Measurements from ENCODE around the gene SH2B3. TPM values are rescaled to one million over a fixed set of nuclear protein-coding genes. Genes with fewer than 3 reads are reported as not detected.

Gene SH2B3
- total and polyA plus RNA-seq, 4 experiments from 2014 or later = 4.2 to 28.2 (median 19.8) TPM

DNA sequence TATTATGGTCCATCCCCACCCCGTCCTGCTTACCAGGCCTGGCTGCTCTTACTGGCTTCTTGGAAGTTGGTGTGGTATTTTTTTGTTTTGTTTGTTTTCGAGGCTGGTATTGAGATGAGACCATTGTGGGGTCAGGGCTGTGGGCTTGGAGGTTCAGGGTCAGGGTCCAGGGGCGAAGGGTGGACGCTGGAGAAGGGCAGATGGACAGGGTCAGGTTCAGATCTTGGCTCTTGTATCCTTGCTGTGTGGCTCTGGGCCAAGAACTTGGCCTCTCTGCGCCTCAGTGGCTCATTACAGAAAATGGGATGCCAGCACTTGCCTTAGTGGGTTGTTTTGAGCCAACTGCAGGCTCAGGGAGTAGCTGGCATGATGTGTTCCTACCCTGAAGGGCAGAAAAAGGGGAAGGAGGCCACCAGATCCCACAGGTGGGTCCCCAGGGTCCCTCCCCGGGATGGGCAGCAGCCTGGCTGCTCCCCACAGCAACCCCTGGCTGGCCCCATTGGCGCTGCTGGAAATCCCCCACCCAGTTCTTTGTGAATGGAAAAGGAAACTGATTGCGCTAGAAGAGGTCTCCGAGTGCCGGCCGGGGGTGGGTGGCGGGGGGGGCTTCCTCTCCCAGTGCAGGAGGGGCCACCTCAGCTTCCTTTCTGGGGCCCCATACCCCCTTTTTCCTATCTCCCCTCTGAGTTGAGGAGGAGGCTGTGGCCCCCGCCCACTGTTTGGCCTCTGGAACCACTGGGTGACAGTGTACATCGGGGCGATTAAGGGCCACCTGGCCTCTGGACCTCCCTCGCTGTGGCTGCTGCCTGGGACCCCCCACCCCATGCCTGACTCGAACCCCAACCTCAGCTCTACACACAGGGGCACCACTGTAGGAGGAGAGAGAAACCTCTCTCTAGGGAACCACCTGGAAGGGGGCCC, 25.0 kb downstream of the SH2B3 start:
- peaks cover 0 to 28% of the 10 kb centered on the region in 2 donors for H3K36me3 Mint-ChIP-seq
- H3K9me3 Mint-ChIP-seq = no peaks in the 10 kb centered on the region
- peak overlapping the region; percentile 98 for H3K27ac ChIP-seq (ENCODE audit: low read depth, low read length)
- ChIA-PET CTCF (ENCODE audit: partially characterized antibody) (interaction anchor here (0.9 to 3.4 kb wide), 11 partner anchors 11 to 34 kb away, joined by 3 to 36 read pairs (median 5); partner anchors contain the start of gene SH2B3), POLR2A (ENCODE audit: partially characterized antibody) (interaction anchor here (1.0 to 14.7 kb wide), 6 partner anchors 9 to 34 kb away, joined by 3 to 258 read pairs (median 15); partner anchors contain the start of gene SH2B3)
- peak overlapping the region; percentile 98 to 100 (median 100) for H3K27ac Mint-ChIP-seq
- H3K4me1 ChIP-seq (ENCODE audit: insufficient read depth, low read length) = peaks cover 98% of the 10 kb centered on the region
- H3K4me1 Mint-ChIP-seq = peaks cover 62 to 99% (median 80%) of the 10 kb centered on the region in 4 donors
- H3K4me3 Mint-ChIP-seq = peak overlapping the region; percentile 70 to 92 (median 89)
- intact Hi-C loops (cut with micrococcal nuclease) = loop anchor here (1.0 to 2.0 kb wide), 2 partner anchors 14 to 25 kb away; partner anchors contain the start of gene SH2B3
- peak overlapping the region; percentile 56 to 59 for H3K4me3 ChIP-seq (ENCODE audit: low read length in 2 of 2)
- no peaks in the 10 kb centered on the region for H3K9me3 ChIP-seq (ENCODE audit: control insufficient read depth in 1 of 2, low read length in 2 of 2)
- no peaks in the 10 kb centered on the region for H3K27me3 ChIP-seq (ENCODE audit: insufficient read depth, low read length)
- DNase-seq = peak; percentile 75 to 91 (median 76)
- H3K36me3 ChIP-seq (ENCODE audit: insufficient read depth, low read length) = no peaks in the 10 kb centered on the region
- H3K27me3 Mint-ChIP-seq = no peaks in the 10 kb centered on the region

DNA sequence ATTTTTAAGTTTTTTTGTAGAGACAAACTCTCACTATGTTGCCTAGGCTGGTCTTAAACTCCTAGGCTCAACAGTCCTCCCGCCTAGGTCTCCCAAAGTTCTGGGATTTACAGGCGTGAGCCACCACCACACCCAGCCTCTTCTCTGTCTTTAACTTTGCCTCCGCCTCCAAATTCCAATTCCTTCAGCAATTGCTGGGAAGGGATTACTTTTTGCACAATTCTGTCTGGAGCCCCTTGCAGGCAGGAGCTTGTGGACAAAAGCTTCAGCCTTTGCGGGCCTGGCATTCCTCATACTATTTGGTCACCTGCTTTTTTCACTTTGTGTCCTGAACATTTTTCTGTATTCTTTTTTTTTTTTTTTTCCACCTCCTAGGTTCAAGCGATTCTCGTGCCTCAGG, 26.0 kb downstream of the SH2B3 start:
- no peaks in the 10 kb centered on the region for H3K9me3 Mint-ChIP-seq
- H3K27me3 ChIP-seq (ENCODE audit: insufficient read depth, low read length) = no peaks in the 10 kb centered on the region
- DNase-seq = no peak
- peak overlapping the region; percentile 98 for H3K27ac ChIP-seq (ENCODE audit: low read depth, low read length)
- H3K4me3 ChIP-seq (ENCODE audit: low read length in 2 of 2) = no peak overlapping the region
- H3K4me1 Mint-ChIP-seq = peaks cover 62 to 99% (median 79%) of the 10 kb centered on the region in 4 donors
- H3K27me3 Mint-ChIP-seq = no peaks in the 10 kb centered on the region
- peak overlapping the region; percentile 60 to 92 (median 83) for H3K4me3 Mint-ChIP-seq
- CTCF ChIA-PET (ENCODE audit: partially characterized antibody) = interaction anchor here (0.7 to 3.4 kb wide), 7 partner anchors 11 to 366 kb away, joined by 3 to 36 read pairs (median 5); no protein-coding TSS in a partner anchor
- H3K36me3 Mint-ChIP-seq = peaks cover 0 to 26% of the 10 kb centered on the region in 2 donors
- H3K36me3 ChIP-seq (ENCODE audit: insufficient read depth, low read length) = no peaks in the 10 kb centered on the region
- peak overlapping the region; percentile 98 to 100 (median 99) for H3K27ac Mint-ChIP-seq
- H3K9me3 ChIP-seq (ENCODE audit: control insufficient read depth in 1 of 2, low read length in 2 of 2) = no peaks in the 10 kb centered on the region
- POLR2A ChIA-PET (ENCODE audit: partially characterized antibody) = interaction anchor here (7.9 to 14.7 kb wide), 2 partner anchors 12 to 22 kb away, joined by 107 to 258 read pairs; partner anchors contain the start of gene SH2B3
- intact Hi-C loops (cut with micrococcal nuclease) = loop anchor here (2.0 kb wide), 1 partner anchor 13 kb away; no protein-coding TSS in a partner anchor
- H3K4me1 ChIP-seq (ENCODE audit: insufficient read depth, low read length) = peaks cover 98% of the 10 kb centered on the region

DNA sequence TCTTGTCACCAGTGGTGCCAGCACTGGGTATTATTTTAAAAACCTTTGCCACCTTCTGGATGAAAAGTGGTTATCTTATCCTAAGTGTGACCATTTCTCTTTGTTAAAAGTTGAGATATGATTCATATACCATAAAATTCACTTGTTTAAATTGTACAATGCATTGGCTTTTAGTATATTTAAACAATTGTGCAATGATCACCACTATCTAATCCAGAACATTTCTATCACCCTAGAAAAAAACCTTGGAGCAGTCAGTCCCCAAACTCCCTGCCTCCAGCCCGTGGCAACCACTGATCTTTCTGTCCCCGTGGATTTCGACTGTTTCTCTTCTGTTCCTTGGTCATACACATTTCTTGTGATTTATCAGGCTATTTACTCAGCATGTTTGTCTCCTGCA, 28.3 kb downstream of the SH2B3 start:
- Histone ChIP-seq H3K4me3 (ENCODE audit: low read length in 2 of 2) (peak overlapping the region in 1 of 2 donors; percentile 38), H3K27ac (ENCODE audit: low read depth, low read length) (peak overlapping the region; percentile 98), H3K4me1 (ENCODE audit: insufficient read depth, low read length) (peaks cover 98% of the 10 kb centered on the region), H3K27me3 (ENCODE audit: insufficient read depth, low read length) (no peaks in the 10 kb centered on the region), H3K9me3 (ENCODE audit: control insufficient read depth in 1 of 2, low read length in 2 of 2) (no peaks in the 10 kb centered on the region), H3K36me3 (ENCODE audit: insufficient read depth, low read length) (no peaks in the 10 kb centered on the region)
- POLR2A ChIA-PET (ENCODE audit: partially characterized antibody) = interaction anchor here (1.0 to 27.1 kb wide), 7 partner anchors 9 to 1435 kb away, joined by 3 to 683 read pairs (median 17); partner anchors contain the start of genes ANKRD13A, ATXN2, MAPKAPK5 and SH2B3
- H3K9me3 Mint-ChIP-seq = no peaks in the 10 kb centered on the region
- peak overlapping the region; percentile 86 to 91 (median 88) for H3K4me3 Mint-ChIP-seq
- intact Hi-C loops (cut with micrococcal nuclease) = loop anchor here (1.0 kb wide), 2 partner anchors 8 to 17 kb away; no protein-coding TSS in a partner anchor
- CTCF ChIA-PET (ENCODE audit: partially characterized antibody) = interaction anchor here (1.1 to 7.1 kb wide), 8 partner anchors 9 to 94 kb away, joined by 4 to 99 read pairs (median 26); partner anchors contain the start of gene SH2B3
- DNase-seq = no peak
- H3K27ac Mint-ChIP-seq = peak overlapping the region; percentile 98 to 100 (median 99)
- H3K27me3 Mint-ChIP-seq = no peaks in the 10 kb centered on the region
- peaks cover 68 to 98% (median 84%) of the 10 kb centered on the region in 4 donors for H3K4me1 Mint-ChIP-seq
- H3K36me3 Mint-ChIP-seq = peaks cover 5 to 32% of the 10 kb centered on the region in 2 donors

DNA sequence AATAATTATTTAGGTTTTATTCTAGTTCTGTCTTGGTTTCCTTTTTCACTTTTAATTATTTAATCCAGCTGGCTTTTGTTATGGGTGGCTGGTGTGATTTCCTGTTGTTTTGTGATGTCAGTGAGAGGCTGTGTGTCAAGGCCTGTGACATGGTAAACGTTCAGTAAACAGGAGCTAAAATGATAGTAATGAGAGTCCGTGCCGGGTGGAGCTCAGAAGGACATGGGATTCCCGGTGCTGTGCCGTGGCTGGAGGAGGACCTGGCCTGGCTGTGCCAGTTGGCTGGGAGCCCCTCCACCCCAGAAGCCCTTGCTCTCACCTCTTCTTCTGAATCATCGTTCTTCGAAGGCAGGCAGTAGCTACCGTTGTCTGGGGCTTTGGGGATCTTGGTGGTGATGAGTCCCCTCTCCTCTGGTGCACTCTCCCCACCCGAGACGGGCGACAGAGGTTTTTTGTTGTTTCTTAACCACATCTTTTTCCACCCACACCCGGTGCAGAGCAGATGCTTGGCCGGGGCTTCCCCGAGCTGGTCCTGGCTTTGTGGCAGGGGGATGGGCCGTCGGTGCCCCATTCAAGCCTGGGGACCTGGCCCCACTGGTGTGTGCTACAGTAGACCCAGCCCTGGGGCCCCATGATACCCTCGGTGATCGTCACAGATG, 29.1 kb downstream of the SH2B3 start:
- Mint-ChIP-seq H3K4me3 (peak overlapping the region; percentile 86 to 91 (median 88)), H3K27me3 (no peaks in the 10 kb centered on the region), H3K36me3 (peaks cover 5 to 33% of the 10 kb centered on the region in 2 donors), H3K9me3 (no peaks in the 10 kb centered on the region), H3K27ac (peak overlapping the region; percentile 98 to 100 (median 99)), H3K4me1 (peaks cover 66 to 96% (median 82%) of the 10 kb centered on the region in 4 donors)
- peak; percentile 90 to 97 (median 92) for DNase-seq
- Histone ChIP-seq H3K4me3 (ENCODE audit: low read length in 2 of 2) (peak overlapping the region in 1 of 2 donors; percentile 38), H3K4me1 (ENCODE audit: insufficient read depth, low read length) (peaks cover 95% of the 10 kb centered on the region), H3K27me3 (ENCODE audit: insufficient read depth, low read length) (no peaks in the 10 kb centered on the region), H3K27ac (ENCODE audit: low read depth, low read length) (peak overlapping the region; percentile 98), H3K9me3 (ENCODE audit: control insufficient read depth in 1 of 2, low read length in 2 of 2) (no peaks in the 10 kb centered on the region), H3K36me3 (ENCODE audit: insufficient read depth, low read length) (no peaks in the 10 kb centered on the region)
- intact Hi-C loops (cut with micrococcal nuclease) = loop anchor here (1.0 kb wide), 4 partner anchors 9 to 30 kb away; partner anchors contain the start of gene SH2B3
- CTCF ChIA-PET (ENCODE audit: partially characterized antibody) = interaction anchor here (1.1 to 7.1 kb wide), 9 partner anchors 9 to 93 kb away, joined by 4 to 99 read pairs (median 16); partner anchors contain the start of gene SH2B3
- POLR2A ChIA-PET (ENCODE audit: partially characterized antibody) = interaction anchor here (1.0 to 27.1 kb wide), 9 partner anchors 10 to 1435 kb away, joined by 3 to 683 read pairs (median 7); partner anchors contain the start of genes ANKRD13A, ATXN2, MAPKAPK5 and SH2B3

DNA sequence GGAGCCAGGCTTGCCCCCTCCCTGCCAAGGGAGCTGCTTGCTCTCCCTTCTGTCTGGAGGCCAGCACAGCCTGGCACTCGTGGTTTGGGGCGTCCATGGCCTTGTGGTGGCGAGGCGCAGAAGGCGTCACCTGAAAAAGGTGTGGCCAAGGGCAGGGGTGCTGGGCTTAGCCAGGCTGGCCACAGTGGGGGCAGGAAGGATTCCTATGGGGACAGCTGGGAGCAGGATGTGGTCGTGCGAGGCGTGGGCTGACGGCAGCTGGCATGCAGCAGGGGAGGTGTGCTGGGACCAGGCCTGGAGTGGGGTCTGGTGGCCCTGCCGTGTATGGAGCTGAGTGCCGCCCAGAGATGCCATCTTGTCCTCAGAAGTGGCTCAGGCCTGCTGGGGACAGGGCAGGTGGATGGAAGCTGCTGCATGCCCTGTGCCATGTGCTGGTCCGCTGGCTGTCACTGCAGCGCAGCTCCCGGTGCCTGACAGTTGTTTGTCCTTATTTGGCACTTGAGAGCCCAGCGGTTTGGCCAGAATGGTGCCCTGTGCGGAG, 30.0 kb downstream of the SH2B3 start:
- DNase-seq = peak in 2 of 5 donors; percentile 33 to 69
- Histone ChIP-seq H3K36me3 (ENCODE audit: insufficient read depth, low read length) (no peaks in the 10 kb centered on the region), H3K9me3 (ENCODE audit: control insufficient read depth in 1 of 2, low read length in 2 of 2) (no peaks in the 10 kb centered on the region), H3K27me3 (ENCODE audit: insufficient read depth, low read length) (no peaks in the 10 kb centered on the region), H3K4me3 (ENCODE audit: low read length in 2 of 2) (peak overlapping the region in 1 of 2 donors; percentile 38), H3K27ac (ENCODE audit: low read depth, low read length) (peak overlapping the region; percentile 98), H3K4me1 (ENCODE audit: insufficient read depth, low read length) (peaks cover 95% of the 10 kb centered on the region)
- CTCF ChIA-PET (ENCODE audit: partially characterized antibody) = interaction anchor here (1.3 to 7.1 kb wide), 8 partner anchors 9 to 93 kb away, joined by 4 to 99 read pairs (median 26); partner anchors contain the start of gene SH2B3
- Mint-ChIP-seq H3K9me3 (no peaks in the 10 kb centered on the region), H3K4me1 (peaks cover 70 to 97% (median 83%) of the 10 kb centered on the region in 4 donors), H3K36me3 (peaks cover 5 to 34% of the 10 kb centered on the region in 2 donors), H3K27me3 (no peaks in the 10 kb centered on the region), H3K27ac (peak overlapping the region; percentile 98 to 100 (median 99)), H3K4me3 (peak overlapping the region; percentile 86 to 91 (median 88))
- POLR2A ChIA-PET (ENCODE audit: partially characterized antibody) = interaction anchor here (1.2 to 27.1 kb wide), 7 partner anchors 11 to 689 kb away, joined by 3 to 683 read pairs (median 17); partner anchors contain the start of genes MAPKAPK5, SH2B3 and TRAFD1
- intact Hi-C loops (cut with micrococcal nuclease) = loop anchor here (1.0 kb wide), 2 partner anchors 10 to 30 kb away; partner anchors contain the start of gene SH2B3

DNA sequence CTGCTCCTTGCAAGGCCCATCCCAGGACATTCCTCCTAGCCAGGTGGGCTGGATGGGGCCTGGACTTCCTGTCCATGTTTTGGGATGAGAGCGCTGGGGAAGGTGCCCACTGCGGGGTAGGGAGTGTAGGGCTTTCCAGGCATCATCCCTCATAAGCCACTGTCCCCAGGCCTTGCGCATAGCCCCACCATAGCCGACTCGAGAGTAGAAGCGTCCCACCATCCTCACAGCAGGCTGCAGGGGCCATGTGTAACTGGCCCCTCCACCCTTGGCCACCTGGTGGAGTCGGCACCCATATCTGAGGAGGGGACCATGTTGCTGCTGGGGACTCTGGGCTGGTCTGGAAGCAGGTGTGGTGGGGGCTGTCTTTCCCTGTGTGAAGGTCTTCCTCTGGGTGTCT, 30.5 kb downstream of the SH2B3 start:
- ChIA-PET CTCF (ENCODE audit: partially characterized antibody) (interaction anchor here (2.0 to 7.1 kb wide), 5 partner anchors 9 to 39 kb away, joined by 11 to 99 read pairs (median 38); partner anchors contain the start of gene SH2B3), POLR2A (ENCODE audit: partially characterized antibody) (interaction anchor here (1.6 to 27.1 kb wide), 5 partner anchors 11 to 689 kb away, joined by 3 to 683 read pairs (median 42); partner anchors contain the start of genes SH2B3 and TRAFD1)
- no peaks in the 10 kb centered on the region for H3K27me3 ChIP-seq (ENCODE audit: insufficient read depth, low read length)
- H3K27ac ChIP-seq (ENCODE audit: low read depth, low read length) = peak overlapping the region; percentile 98
- H3K36me3 ChIP-seq (ENCODE audit: insufficient read depth, low read length) = no peaks in the 10 kb centered on the region
- Mint-ChIP-seq H3K4me3 (peak overlapping the region; percentile 11 to 91 (median 68)), H3K9me3 (no peaks in the 10 kb centered on the region), H3K27ac (peak overlapping the region; percentile 98 to 100 (median 99)), H3K27me3 (no peaks in the 10 kb centered on the region), H3K4me1 (peaks cover 68 to 98% (median 83%) of the 10 kb centered on the region in 4 donors), H3K36me3 (peaks cover 5 to 32% of the 10 kb centered on the region in 2 donors)
- H3K4me3 ChIP-seq (ENCODE audit: low read length in 2 of 2) = no peak overlapping the region
- no peak for DNase-seq
- intact Hi-C loops (cut with micrococcal nuclease) = no loop called here
- H3K4me1 ChIP-seq (ENCODE audit: insufficient read depth, low read length) = peaks cover 96% of the 10 kb centered on the region
- H3K9me3 ChIP-seq (ENCODE audit: control insufficient read depth in 1 of 2, low read length in 2 of 2) = no peaks in the 10 kb centered on the region

All from CD4-positive, alpha-beta memory T cell (primary cell).